Duodenal mucosa (tissue), 2 donors: ENCODE data around the gene MRPS10.

Source experiments
- H3K27ac ChIP-seq: one replicate; pipeline ENCODE4 v1.7.0; 2013; ENCODE audit warnings: low read depth, low read length
- H3K27me3 ChIP-seq, 2 donors: one replicate each; pipeline ENCODE4 v1.7.0; 2013; ENCODE audit warnings: low read length in 2 of 2, control low read depth in 1 of 2; ENCODE audit not compliant: insufficient read depth in 2 of 2, control insufficient read depth in 1 of 2
- H3K36me3 ChIP-seq, 2 donors: one replicate each; pipeline ENCODE4 v1.7.0; 2013; ENCODE audit warnings: low read length in 2 of 2, control low read depth in 1 of 2; ENCODE audit not compliant: insufficient read depth in 2 of 2, control insufficient read depth in 1 of 2
- H3K4me1 ChIP-seq, 2 donors: one replicate each; pipeline ENCODE4 v1.7.0; 2013; ENCODE audit warnings: low read length in 2 of 2, control low read depth in 1 of 2; ENCODE audit not compliant: insufficient read depth in 2 of 2, control insufficient read depth in 1 of 2
- H3K4me3 ChIP-seq, 2 donors: one replicate each; pipeline ENCODE4 v1.7.0; 2013; ENCODE audit warnings: low read length in 2 of 2, low read depth in 1 of 2
- H3K9ac ChIP-seq, 2 donors: one replicate each; pipeline ENCODE4 v1.7.0; 2013; ENCODE audit warnings: low read length in 2 of 2, low read depth in 1 of 2
- H3K9me3 ChIP-seq, 2 donors: one replicate each; pipeline ENCODE4 v1.7.0; 2013; ENCODE audit warnings: low read length in 2 of 2, control low read depth in 1 of 2; ENCODE audit not compliant: control insufficient read depth in 1 of 2

The MRPS10 gene

DNA sequence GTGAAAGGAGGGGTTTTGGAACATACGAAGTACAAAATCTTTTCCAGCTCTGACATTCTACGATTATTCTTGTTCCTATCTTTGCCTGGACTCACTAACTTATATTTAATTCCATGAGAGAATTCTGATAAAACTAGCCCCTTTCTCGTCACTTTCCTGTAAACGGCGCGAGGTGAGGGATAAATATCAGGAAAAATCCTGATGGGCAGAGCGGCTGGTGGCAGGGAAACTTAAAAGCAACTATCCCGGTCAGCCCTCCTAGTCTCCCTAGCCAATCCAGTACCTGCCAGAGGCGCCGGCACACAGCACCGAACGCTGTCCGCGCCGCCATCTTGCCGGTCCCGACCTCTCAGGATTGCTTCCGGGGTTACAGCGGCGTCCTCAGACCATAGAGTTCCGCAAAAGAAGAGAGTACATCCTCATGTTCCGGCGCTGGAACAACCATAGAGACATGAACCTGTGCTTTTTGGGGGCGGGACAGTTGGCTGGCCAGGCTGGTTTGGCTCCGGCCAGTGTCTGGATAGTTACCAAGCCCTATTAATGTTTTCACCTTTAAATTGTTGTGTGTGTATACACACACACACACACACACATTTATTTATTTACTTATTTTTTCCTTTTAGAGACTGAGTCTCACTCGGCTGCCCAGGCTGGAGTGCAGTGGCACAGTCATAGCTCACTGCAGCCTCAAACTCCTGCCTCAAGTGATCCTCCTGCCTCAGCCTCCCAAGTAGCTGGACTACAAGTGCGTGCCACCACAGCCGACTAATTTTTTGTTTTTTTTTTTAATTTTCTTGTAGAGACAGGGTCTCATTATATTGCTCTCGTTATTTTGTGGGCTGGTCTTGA lies at the start of gene MRPS10:
Gene MRPS10, minus strand, starts transcription at position 343 of the 849 bp plus-strand sequence. Its CDS starts 12 bp downstream, at position 331.
- no peaks in the 10 kb centered on the region for H3K9me3 ChIP-seq
- peaks cover 7 to 13% of the 10 kb centered on the region in 2 donors for H3K36me3 ChIP-seq
- H3K4me1 ChIP-seq: peaks cover 0 to 15% of the 10 kb centered on the region in 2 donors
- H3K27me3 ChIP-seq: no peaks in the 10 kb centered on the region
- H3K9ac ChIP-seq: peak within 1 kb of the TSS; percentile 79 to 88
- peak within 1 kb of the TSS; percentile 92 to 93 for H3K4me3 ChIP-seq
- no peak within 1 kb of the TSS for H3K27ac ChIP-seq

DNA sequence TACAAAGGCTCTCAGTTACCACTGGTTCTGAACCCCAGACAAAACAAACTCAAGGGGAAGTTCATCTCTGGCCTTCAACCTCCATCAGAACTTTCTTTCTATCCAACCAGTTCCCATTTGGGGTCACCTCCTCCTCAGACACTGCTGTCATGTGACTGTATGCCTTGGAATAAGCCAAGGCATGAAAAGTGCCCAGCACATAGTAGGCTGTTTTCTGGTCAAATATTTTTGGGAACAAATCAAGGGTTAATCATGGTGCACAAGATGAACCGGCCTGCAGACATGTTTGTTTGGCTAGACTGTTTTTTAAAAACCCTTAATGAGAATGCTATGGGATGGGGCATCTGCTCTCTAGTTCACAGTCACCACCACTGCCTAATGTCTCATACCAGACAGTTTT lies 48.9 kb upstream of the MRPS10 start:
- H3K4me1 ChIP-seq: peaks cover 0 to 7% of the 10 kb centered on the region in 2 donors
- H3K36me3 ChIP-seq: peaks cover 4 to 15% of the 10 kb centered on the region in 2 donors
- H3K9me3 ChIP-seq: no peaks in the 10 kb centered on the region
- no peaks in the 10 kb centered on the region for H3K27me3 ChIP-seq
- H3K9ac ChIP-seq: no peak overlapping the region
- no peak overlapping the region for H3K27ac ChIP-seq
- no peak overlapping the region for H3K4me3 ChIP-seq

DNA sequence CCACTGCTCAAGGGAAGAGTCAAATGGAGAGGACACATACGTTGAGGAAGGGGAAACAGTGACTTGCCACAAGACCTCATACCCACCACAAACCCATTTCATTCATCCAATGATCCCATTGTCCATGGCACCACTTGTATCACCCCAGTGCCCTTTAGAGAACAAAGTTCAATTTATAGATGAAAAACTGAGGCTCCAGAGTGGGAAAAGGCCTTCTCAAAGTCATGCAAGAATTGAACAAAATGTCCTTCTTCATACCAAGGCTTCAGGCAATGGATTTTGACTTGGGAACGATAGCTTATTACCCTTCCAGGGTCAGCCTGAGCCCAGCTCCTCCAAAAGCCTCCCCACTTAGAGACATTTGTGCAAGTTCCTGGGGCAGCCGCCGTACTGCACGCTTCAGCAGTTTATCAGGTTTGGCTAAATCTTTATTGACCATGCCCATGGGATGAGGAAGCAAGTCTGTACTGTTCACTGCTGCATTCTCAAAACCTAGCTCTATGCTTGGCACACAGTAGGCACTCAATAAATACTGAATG lies 47.3 kb upstream of the MRPS10 start:
- Histone ChIP-seq H3K9ac (no peak overlapping the region), H3K27ac (no peak overlapping the region), H3K4me3 (no peak overlapping the region), H3K36me3 (peaks cover 4 to 15% of the 10 kb centered on the region in 2 donors), H3K27me3 (no peaks in the 10 kb centered on the region), H3K9me3 (no peaks in the 10 kb centered on the region), H3K4me1 (peaks cover 4 to 10% of the 10 kb centered on the region in 2 donors)

DNA sequence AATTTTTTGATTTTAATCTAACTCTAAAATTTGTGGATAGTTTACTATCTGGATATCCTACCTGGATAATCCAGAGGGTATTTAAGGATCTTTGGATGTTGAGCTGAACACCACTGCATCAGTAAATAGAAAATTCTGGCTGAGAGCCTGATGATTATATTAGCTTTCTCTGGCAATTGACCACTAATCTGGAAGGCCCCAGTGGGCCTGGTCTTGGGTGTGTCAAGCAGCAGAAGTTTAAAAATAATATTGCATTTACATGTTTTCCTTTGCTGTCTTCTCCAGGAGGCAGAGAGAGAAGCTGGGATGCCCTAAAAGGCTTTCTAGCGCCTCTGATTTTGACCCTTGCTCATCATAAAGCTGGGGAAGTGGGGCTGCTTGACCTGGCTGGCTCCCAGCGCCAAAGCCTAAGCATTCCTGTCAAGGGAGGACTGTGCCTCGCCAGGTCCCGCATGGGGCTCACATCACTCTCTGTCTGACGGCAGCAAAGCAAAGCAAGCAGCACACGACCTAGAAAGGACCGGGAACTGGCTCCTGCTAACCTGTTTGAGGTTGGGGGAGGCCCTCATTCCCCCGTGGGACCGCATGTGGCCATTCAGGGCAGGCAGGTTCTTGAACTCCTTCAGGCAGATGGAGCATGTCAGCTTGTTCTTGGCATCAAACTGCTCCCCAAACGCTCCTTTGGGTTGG lies 46.6 kb upstream of the MRPS10 start:
- peaks cover 4 to 10% of the 10 kb centered on the region in 2 donors for H3K4me1 ChIP-seq
- no peak overlapping the region for H3K4me3 ChIP-seq
- H3K9me3 ChIP-seq: no peaks in the 10 kb centered on the region
- H3K9ac ChIP-seq: no peak overlapping the region
- no peaks in the 10 kb centered on the region for H3K27me3 ChIP-seq
- peaks cover 0 to 13% of the 10 kb centered on the region in 2 donors for H3K36me3 ChIP-seq
- no peak overlapping the region for H3K27ac ChIP-seq

DNA sequence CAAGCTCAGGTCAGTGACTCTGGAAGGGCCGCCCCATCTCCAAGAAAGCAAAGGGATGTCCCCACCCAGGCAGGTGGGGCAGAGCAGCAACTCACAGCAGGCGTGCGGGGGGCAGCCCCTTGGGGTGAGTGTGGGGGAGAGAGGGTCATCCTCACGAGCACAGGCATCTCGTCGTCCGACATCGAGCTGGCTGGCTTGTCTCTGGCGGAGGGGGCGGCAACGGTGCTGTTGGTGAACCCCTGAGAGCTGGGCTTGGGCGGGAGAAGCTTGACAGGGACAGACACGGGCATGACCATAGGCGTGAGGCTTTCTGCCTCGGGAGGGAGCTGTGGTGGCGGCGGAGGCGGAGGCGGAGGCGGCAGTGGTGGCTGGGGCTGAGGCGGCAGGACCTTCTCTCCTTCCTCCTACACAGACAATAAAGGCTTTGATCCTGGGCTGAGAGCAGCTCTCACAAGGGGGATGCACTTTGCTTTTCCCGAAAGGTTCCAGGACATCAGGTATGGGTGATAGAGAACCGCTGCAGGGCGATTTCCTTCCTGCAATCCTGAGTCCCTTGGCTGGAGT lies 45.6 kb upstream of the MRPS10 start:
- no peaks in the 10 kb centered on the region for H3K27me3 ChIP-seq
- peaks cover 0 to 6% of the 10 kb centered on the region in 2 donors for H3K36me3 ChIP-seq
- peaks cover 4 to 10% of the 10 kb centered on the region in 2 donors for H3K4me1 ChIP-seq
- H3K9ac ChIP-seq: no peak overlapping the region
- H3K9me3 ChIP-seq: no peaks in the 10 kb centered on the region
- H3K4me3 ChIP-seq: no peak overlapping the region
- H3K27ac ChIP-seq: no peak overlapping the region

DNA sequence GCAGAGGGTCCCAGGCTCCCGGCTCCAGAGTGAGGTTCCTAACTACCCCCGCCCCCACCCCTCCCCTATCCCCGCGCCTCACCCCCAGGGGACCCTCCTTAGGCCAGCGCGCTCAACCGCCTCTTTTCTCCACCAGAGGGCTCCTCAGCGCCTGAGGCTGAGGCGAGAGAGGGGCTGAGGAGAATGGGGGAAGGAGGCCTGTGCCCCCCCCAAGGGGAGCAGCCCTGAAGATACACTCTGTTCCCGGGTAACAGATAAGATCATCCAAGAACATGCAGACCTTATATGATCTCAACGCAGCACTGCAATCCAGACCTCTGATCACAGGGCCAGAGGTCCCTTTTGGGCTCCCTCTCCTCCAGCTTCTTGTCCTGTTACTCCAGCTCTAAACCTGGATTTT lies 43.3 kb upstream of the MRPS10 start:
- no peak overlapping the region for H3K4me3 ChIP-seq
- no peak overlapping the region for H3K27ac ChIP-seq
- no peak overlapping the region for H3K9ac ChIP-seq

DNA sequence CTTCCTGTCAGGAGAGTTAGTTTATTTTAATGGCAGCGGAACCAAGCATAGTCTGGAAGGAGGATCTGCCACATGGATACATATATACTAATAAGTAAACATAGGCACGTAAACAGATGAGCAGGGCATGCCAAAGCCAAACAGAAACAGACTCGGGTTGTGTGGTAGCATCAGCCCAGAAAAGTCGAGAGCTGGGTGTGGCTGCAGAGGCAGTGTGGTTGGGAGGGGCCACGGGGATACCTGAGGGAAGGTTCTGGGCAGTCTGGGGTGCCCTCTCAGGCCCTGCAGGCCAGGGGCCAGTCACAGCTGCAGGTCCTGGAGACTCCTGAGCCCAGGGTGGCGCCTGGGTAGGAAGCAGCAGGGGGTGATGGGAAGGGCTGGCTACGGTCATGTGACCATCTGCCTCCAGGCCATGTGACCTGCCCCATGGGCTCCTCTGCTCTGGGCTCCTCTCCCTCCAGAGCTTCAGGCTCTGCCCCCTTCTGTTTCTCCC lies 42.8 kb upstream of the MRPS10 start:
- no peak overlapping the region for H3K27ac ChIP-seq
- H3K9me3 ChIP-seq: no peaks in the 10 kb centered on the region
- H3K4me3 ChIP-seq: no peak overlapping the region
- H3K9ac ChIP-seq: no peak overlapping the region
- H3K27me3 ChIP-seq: no peaks in the 10 kb centered on the region
- H3K4me1 ChIP-seq: peaks cover 4 to 10% of the 10 kb centered on the region in 2 donors
- peaks cover 0 to 5% of the 10 kb centered on the region in 2 donors for H3K36me3 ChIP-seq

More for the DNA sequence above, 43.3 kb upstream of the MRPS10 start:
- H3K36me3 ChIP-seq: peaks cover 0 to 5% of the 10 kb centered on the region in 2 donors
- H3K4me1 ChIP-seq: peaks cover 4 to 10% of the 10 kb centered on the region in 2 donors
- no peaks in the 10 kb centered on the region for H3K27me3 ChIP-seq
- H3K9me3 ChIP-seq: no peaks in the 10 kb centered on the region

DNA sequence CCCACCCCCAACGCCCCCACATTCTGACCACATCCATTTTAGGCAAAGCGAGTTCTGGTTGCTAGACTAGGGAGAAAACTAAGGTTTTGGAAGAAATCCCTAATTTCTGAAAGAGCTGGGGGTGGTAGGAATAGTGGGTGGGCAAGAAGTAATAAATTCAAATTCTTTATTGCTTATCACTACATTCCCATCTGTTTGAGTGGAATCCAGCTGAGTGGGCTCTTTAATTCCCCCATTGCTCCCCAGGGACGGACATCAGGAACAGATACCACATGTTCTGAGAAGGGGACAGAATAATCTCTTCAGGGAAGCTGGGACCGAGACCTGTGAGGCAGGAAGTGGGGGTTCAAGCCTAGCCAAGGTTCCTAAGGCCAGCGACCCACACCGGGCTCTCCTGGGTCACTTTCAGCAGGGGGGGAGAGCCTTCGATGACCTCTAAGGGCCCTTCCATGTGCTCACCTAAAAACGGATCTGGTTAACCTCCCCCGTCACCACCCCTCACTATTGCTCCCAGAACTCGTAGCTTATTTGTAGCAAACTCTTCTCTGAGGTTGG lies 42.3 kb upstream of the MRPS10 start:
- Histone ChIP-seq H3K4me1 (peaks cover 4 to 10% of the 10 kb centered on the region in 2 donors), H3K4me3 (no peak overlapping the region), H3K9me3 (no peaks in the 10 kb centered on the region), H3K27me3 (no peaks in the 10 kb centered on the region), H3K36me3 (peaks cover 2 to 5% of the 10 kb centered on the region in 2 donors), H3K27ac (no peak overlapping the region), H3K9ac (no peak overlapping the region)

DNA sequence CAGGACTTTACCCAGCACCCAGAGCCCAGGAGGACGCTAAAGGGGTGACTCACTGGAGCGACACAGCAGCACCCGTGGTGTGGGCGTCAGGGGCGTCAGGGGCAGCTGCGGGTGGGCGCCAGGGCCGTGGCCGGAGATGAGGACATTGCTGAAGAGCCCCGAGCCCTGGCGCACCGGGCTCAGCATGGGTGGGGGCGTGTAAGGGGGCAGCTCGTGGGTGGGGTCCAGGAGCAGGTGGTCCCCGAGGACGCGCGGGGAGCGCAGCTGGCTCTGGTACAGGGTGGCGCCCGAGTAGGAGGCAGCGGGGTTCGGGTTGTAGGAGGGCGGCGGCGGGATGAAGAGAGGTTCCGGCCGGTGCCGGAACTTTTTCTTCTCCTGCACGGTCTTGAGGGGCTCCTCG lies 41.6 kb upstream of the MRPS10 start:
- Histone ChIP-seq H3K9ac (no peak overlapping the region), H3K4me3 (no peak overlapping the region), H3K27ac (no peak overlapping the region), H3K4me1 (peaks cover 4 to 10% of the 10 kb centered on the region in 2 donors), H3K36me3 (peaks cover 8 to 12% of the 10 kb centered on the region in 2 donors), H3K27me3 (no peaks in the 10 kb centered on the region), H3K9me3 (no peaks in the 10 kb centered on the region)
